Upper lobe of left lung (tissue), 6 donors: ENCODE results near the gene ZSCAN10. TPM values are rescaled to one million over a fixed set of nuclear protein-coding genes. Genes with fewer than 3 reads are reported as not detected.

Experiments
- ATAC-seq, 2 donors: fragments of 200-7000 bp; cut with Tn5 transposase; one replicate each; pipeline ENCODE4 v1.9.1; 2022; ENCODE audit warnings: mild to moderate bottlenecking in 2 of 2, moderate library complexity in 2 of 2; ENCODE audit not compliant: low FRiP score in 2 of 2
- DNase-seq, 2 donors: peaks; one replicate each; pipeline ENCODE4 v3.0.0-alpha.2; 2019 to 2020
- H3K27ac ChIP-seq, 4 donors: fragments of 200-600 bp; sonication (generic); one replicate each; pipeline ENCODE4 v1.5.1; 2016 to 2019
- H3K27me3 ChIP-seq, 4 donors: fragments of 200-600 bp; sonication (generic); one replicate each; pipeline ENCODE4 v1.5.1; 2017 to 2019
- H3K36me3 ChIP-seq, 4 donors: fragments of 200-600 bp; sonication (generic); one replicate each; pipeline ENCODE4 v1.5.1; 2016 to 2019
- H3K4me1 ChIP-seq, 4 donors: fragments of 200-600 bp; sonication (generic); one replicate each; pipeline ENCODE4 v1.5.1; 2018 to 2019
- H3K4me3 ChIP-seq, 4 donors: fragments of 200-600 bp; sonication (generic); one replicate each; pipeline ENCODE4 v1.5.1; 2017 to 2019; ENCODE audit warnings: mild to moderate bottlenecking in 2 of 4, moderate library complexity in 1 of 4
- H3K9me3 ChIP-seq, 4 donors: fragments of 200-600 bp; sonication (generic); one replicate each; pipeline ENCODE4 v1.5.1; 2018 to 2019
- EP300 ChIP-seq, 4 donors: sonication (generic); formaldehyde crosslinking; IDR thresholded peaks; one replicate each; pipeline ENCODE4 v1.5.1; 2017; ENCODE audit warnings: antibody characterized with exemption in 4 of 4, control low read depth in 2 of 4
- POLR2A ChIP-seq, 4 donors: fragments of 450-650 bp; IDR thresholded peaks; one replicate each; pipeline ENCODE4 v1.5.1; 2016 to 2017; ENCODE audit warnings: antibody characterized with exemption in 4 of 4, mild to moderate bottlenecking in 2 of 4
- POLR2AphosphoS5 ChIP-seq, 2 donors: sonication (generic); formaldehyde crosslinking; IDR thresholded peaks; one replicate each; pipeline ENCODE4 v1.5.1; 2017; ENCODE audit warnings: antibody characterized with exemption in 2 of 2
- WGBS, 2 donors: methylation state at CpG; one replicate each; pipeline ENCODE4 v1.1.5; 2017 to 2018; 5-methylcytosine and 5-hydroxymethylcytosine counted together
- total RNA-seq, 6 donors: library from RNA; depleted of rRNA in 4 of 6; stranded (reverse); fragments of >200 nt in 4 of 6; gene quantifications; one replicate each; pipeline versions ENCODE4 v1.1.0 to v1.2.1, GENCODE V29; 2016 to 2021
- TF ChIP-seq, protein P1 (sequence below), 6 experiments: fragments of 450-650 bp in 4 of 6; fragments of 200-600 bp in 2 of 6; sonication (generic) in 2 of 6; IDR thresholded peaks; one replicate each; pipeline ENCODE4 v1.5.1; 2016 to 2019; ENCODE audit warnings: antibody characterized with exemption in 6 of 6
- donor health status: DM: no; HTN: no; CAD: no; lungs with moderate emphysema.
- donor health status: DM: no; HTN: yes; CAD: no; lungs with severe emphysema.

ZSCAN10 gene
- total RNA-seq, 6 donors from 2014 or later: 0.17 to 1.0 (median 0.28) TPM; not detected in 2

- DNase-seq: peak in 1 of 2 donors; percentile 70
- Histone ChIP-seq H3K4me1 (peaks cover under 1 to 13% (median 8%) of the 10 kb centered on the region in 4 donors), H3K27me3 (no peaks in the 10 kb centered on the region), H3K9me3 (no peaks in the 10 kb centered on the region), H3K36me3 (peaks cover 0 to 24% (median 21%) of the 10 kb centered on the region in 4 donors), H3K4me3 (no peak overlapping the region), H3K27ac (no peak overlapping the region)
- ATAC-seq: no peak
- 71 to 83% methylated on average over 9 to 11 of the region's 12 CpGs for WGBS, 2 donors
- TF ChIP-seq EP300 (IDR thresholded peaks at IDR 0.05) (no peak), POLR2AphosphoS5 (IDR thresholded peaks at IDR 0.05) (no peak)
- TF ChIP-seq, protein P1, sequence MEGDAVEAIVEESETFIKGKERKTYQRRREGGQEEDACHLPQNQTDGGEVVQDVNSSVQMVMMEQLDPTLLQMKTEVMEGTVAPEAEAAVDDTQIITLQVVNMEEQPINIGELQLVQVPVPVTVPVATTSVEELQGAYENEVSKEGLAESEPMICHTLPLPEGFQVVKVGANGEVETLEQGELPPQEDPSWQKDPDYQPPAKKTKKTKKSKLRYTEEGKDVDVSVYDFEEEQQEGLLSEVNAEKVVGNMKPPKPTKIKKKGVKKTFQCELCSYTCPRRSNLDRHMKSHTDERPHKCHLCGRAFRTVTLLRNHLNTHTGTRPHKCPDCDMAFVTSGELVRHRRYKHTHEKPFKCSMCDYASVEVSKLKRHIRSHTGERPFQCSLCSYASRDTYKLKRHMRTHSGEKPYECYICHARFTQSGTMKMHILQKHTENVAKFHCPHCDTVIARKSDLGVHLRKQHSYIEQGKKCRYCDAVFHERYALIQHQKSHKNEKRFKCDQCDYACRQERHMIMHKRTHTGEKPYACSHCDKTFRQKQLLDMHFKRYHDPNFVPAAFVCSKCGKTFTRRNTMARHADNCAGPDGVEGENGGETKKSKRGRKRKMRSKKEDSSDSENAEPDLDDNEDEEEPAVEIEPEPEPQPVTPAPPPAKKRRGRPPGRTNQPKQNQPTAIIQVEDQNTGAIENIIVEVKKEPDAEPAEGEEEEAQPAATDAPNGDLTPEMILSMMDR (IDR thresholded peaks at IDR 0.05): no peak
These were observed 46.6 kb upstream of the ZSCAN10 start for GRCh38 chr16:3145660-3146059.

- Histone ChIP-seq H3K27me3 (no peaks in the 10 kb centered on the region), H3K9me3 (no peaks in the 10 kb centered on the region), H3K27ac (no peak overlapping the region), H3K36me3 (peaks cover 0 to 29% (median 25%) of the 10 kb centered on the region in 4 donors), H3K4me3 (no peak overlapping the region), H3K4me1 (peaks cover 0 to 9% (median 7%) of the 10 kb centered on the region in 4 donors)
- DNase-seq (peak in 1 of 2 donors; percentile 41), ATAC-seq (no peak)
- TF ChIP-seq POLR2AphosphoS5 (IDR thresholded peaks at IDR 0.05): no peak
- TF ChIP-seq, protein P1 (IDR thresholded peaks at IDR 0.05): no peak
- no peak for TF ChIP-seq POLR2A (IDR thresholded peaks at IDR 0.05)
- no peak for TF ChIP-seq EP300 (IDR thresholded peaks at IDR 0.05)
- 100% methylated on average over 2 to 4 of the region's 10 CpGs for WGBS, 2 donors
These were observed 46.1 kb upstream of the ZSCAN10 start for GRCh38 chr16:3145151-3145550.

- Histone ChIP-seq H3K36me3 (peaks cover 0 to 35% (median 26%) of the 10 kb centered on the region in 4 donors), H3K4me3 (no peak overlapping the region), H3K27me3 (no peaks in the 10 kb centered on the region), H3K27ac (no peak overlapping the region), H3K4me1 (peaks cover 0 to 3% (median 2%) of the 10 kb centered on the region in 4 donors), H3K9me3 (no peaks in the 10 kb centered on the region)
- ATAC-seq (no peak), DNase-seq (peak in 1 of 2 donors; percentile 71)
- TF ChIP-seq POLR2AphosphoS5 (IDR thresholded peaks at IDR 0.05) (no peak), POLR2A (IDR thresholded peaks at IDR 0.05) (no peak), EP300 (IDR thresholded peaks at IDR 0.05) (no peak)
- TF ChIP-seq, protein P1 (IDR thresholded peaks at IDR 0.05): no peak
- WGBS, 2 donors: 93 to 94% methylated on average over 5 to 14 of the region's 18 CpGs
These were observed 45.4 kb upstream of the ZSCAN10 start for GRCh38 chr16:3144321-3144983.

- no peak for ATAC-seq
- H3K27ac ChIP-seq: no peak overlapping the region
- peaks cover 0 to 42% (median 29%) of the 10 kb centered on the region in 4 donors for H3K36me3 ChIP-seq
- TF ChIP-seq POLR2AphosphoS5 (IDR thresholded peaks at IDR 0.05) (no peak), EP300 (IDR thresholded peaks at IDR 0.05) (no peak), POLR2A (IDR thresholded peaks at IDR 0.05) (no peak)
- TF ChIP-seq, protein P1 (IDR thresholded peaks at IDR 0.05): no peak
- peak in 1 of 2 donors; percentile 74 for DNase-seq
- no peaks in the 10 kb centered on the region for H3K27me3 ChIP-seq
- no peak overlapping the region for H3K4me3 ChIP-seq
- no peaks in the 10 kb centered on the region for H3K9me3 ChIP-seq
- no peaks in the 10 kb centered on the region for H3K4me1 ChIP-seq
- 86 to 87% methylated on average over 8 to 22 of the region's 23 CpGs for WGBS, 2 donors
These were observed 44.7 kb upstream of the ZSCAN10 start for GRCh38 chr16:3143598-3144320.
